Measurements from ENCODE around the gene ROR1.
A peak's percentile ranks its signal among the peaks of the same experiment; 100 is the strongest.

- TF ChIP-seq ZNF157 (tag by site-specific recombination; IDR thresholded peaks at IDR 0.05) (no peak), ZNF664 (tag by site-specific recombination; IDR thresholded peaks at IDR 0.05) (0 out of 2 replicates have a peak, but pooled peaks have one; percentile 21), ZNF398 (tag by site-specific recombination; IDR thresholded peaks at IDR 0.05) (no peak), CTCF (tag by site-specific recombination; IDR thresholded peaks at IDR 0.05) (no peak)
These were observed 213.3 kb downstream of the ROR1 start for GRCh38 chr1:63987014-63987627.

All from HEK293 (cell line).